Lower leg skin (tissue), 4 donors: Measurements from ENCODE around the gene ADAMTS19. TPM values are rescaled to one million over a fixed set of nuclear protein-coding genes. Genes with fewer than 3 reads are reported as not detected.

Experiments used
- DNase-seq, 2 donors: peaks; one replicate each; pipeline ENCODE4 v3.0.0-alpha.2; 2019; ENCODE audit warnings: low spot score in 2 of 2
- H3K4me3 ChIP-seq: fragments of 200-600 bp; sonication (generic); 2 replicates; pipeline ENCODE4 v1.5.1; 2017; ENCODE audit warnings: mild to moderate bottlenecking, low read depth; ENCODE audit not compliant: poor library complexity, severe bottlenecking
- POLR2A ChIP-seq, 2 donors: fragments of 450-650 bp; IDR thresholded peaks; one replicate each; pipeline ENCODE4 v1.6.1; 2016 to 2017; ENCODE audit warnings: antibody characterized with exemption in 2 of 2, mild to moderate bottlenecking in 1 of 2, moderate library complexity in 1 of 2
- whole genome bisulfite sequencing, 2 donors: methylation state at CpG; one replicate each; pipeline ENCODE4 v1.1.5; 2018; 5-methylcytosine and 5-hydroxymethylcytosine counted together
- intact Hi-C: fragments of 100-400 bp; cut with DNase I; formaldehyde crosslinking; loops from one replicate; pipeline ENCODE4 v1.15.0; 2023; ENCODE audit warnings: low total_unique reads
- total RNA-seq, 4 donors: library from RNA; depleted of rRNA; stranded (reverse); fragments of >200 nt; gene quantifications; one replicate each; pipeline ENCODE4 v1.1.0, GENCODE V29; 2016
- TF ChIP-seq, protein P1 (sequence below), 3 donors: fragments of 450-650 bp; IDR thresholded peaks; one replicate each; pipeline ENCODE4 v1.5.1; 2016; ENCODE audit warnings: antibody characterized with exemption in 3 of 3, mild to moderate bottlenecking in 3 of 3, moderate library complexity in 2 of 3

ADAMTS19 gene, protein sequence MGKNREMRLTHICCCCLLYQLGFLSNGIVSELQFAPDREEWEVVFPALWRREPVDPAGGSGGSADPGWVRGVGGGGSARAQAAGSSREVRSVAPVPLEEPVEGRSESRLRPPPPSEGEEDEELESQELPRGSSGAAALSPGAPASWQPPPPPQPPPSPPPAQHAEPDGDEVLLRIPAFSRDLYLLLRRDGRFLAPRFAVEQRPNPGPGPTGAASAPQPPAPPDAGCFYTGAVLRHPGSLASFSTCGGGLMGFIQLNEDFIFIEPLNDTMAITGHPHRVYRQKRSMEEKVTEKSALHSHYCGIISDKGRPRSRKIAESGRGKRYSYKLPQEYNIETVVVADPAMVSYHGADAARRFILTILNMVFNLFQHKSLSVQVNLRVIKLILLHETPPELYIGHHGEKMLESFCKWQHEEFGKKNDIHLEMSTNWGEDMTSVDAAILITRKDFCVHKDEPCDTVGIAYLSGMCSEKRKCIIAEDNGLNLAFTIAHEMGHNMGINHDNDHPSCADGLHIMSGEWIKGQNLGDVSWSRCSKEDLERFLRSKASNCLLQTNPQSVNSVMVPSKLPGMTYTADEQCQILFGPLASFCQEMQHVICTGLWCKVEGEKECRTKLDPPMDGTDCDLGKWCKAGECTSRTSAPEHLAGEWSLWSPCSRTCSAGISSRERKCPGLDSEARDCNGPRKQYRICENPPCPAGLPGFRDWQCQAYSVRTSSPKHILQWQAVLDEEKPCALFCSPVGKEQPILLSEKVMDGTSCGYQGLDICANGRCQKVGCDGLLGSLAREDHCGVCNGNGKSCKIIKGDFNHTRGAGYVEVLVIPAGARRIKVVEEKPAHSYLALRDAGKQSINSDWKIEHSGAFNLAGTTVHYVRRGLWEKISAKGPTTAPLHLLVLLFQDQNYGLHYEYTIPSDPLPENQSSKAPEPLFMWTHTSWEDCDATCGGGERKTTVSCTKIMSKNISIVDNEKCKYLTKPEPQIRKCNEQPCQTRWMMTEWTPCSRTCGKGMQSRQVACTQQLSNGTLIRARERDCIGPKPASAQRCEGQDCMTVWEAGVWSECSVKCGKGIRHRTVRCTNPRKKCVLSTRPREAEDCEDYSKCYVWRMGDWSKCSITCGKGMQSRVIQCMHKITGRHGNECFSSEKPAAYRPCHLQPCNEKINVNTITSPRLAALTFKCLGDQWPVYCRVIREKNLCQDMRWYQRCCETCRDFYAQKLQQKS
- total RNA-seq, result under 1 TPM in 1 of 4 donors, not detected in 3; 0.13 TPM

DNA sequence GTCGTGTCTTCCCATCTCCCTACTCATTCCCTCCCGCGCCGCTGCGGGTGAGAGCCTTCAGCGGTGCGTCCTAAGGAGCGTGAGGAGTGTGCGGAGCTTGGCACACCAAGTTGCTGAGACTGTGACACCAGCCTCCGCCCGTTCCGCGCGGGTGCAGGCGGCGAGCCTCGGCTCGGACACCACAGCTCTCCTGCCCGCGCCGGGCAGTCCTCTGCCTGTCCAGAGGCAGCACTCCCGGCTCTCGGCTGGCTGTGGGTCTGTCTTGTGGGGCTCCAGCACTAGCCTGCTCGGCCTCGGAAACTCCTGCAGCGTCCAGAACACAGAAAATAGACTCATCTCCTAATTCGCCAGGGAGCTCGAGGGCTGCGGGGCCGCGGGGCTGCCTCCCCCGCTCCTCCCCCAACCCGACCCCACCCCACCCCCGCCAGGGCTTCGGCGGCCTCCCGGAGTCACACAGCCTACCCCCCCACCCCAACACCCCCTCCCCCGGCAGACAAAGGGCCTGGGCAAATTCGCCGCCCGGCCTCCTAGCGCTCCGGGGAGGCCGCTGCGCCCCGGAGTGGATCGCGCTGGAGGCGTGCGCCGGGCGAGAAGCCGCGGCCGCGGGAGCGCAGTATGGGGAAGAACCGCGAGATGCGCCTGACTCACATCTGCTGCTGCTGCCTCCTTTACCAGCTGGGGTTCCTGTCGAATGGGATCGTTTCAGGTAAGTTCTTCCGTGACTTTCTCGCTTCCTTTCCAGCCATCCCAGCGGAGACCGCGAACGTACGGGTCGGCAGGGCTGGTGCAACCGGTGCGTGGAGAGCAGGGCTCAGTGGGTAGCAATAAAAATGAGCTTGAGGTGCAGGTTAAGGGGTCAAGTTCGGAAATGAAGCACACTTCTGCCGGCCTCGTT is at the start of gene ADAMTS19:
Gene ADAMTS19 (plus strand): TSS at position 522 of the 895 bp plus-strand sequence. CDS start 94 bp downstream, at position 616.
- no peak within 1 kb of the TSS for H3K4me3 ChIP-seq
- TF ChIP-seq, protein P1, sequence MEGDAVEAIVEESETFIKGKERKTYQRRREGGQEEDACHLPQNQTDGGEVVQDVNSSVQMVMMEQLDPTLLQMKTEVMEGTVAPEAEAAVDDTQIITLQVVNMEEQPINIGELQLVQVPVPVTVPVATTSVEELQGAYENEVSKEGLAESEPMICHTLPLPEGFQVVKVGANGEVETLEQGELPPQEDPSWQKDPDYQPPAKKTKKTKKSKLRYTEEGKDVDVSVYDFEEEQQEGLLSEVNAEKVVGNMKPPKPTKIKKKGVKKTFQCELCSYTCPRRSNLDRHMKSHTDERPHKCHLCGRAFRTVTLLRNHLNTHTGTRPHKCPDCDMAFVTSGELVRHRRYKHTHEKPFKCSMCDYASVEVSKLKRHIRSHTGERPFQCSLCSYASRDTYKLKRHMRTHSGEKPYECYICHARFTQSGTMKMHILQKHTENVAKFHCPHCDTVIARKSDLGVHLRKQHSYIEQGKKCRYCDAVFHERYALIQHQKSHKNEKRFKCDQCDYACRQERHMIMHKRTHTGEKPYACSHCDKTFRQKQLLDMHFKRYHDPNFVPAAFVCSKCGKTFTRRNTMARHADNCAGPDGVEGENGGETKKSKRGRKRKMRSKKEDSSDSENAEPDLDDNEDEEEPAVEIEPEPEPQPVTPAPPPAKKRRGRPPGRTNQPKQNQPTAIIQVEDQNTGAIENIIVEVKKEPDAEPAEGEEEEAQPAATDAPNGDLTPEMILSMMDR (IDR thresholded peaks at IDR 0.05), result no peak
- TF ChIP-seq POLR2A (IDR thresholded peaks at IDR 0.05), result no peak
- 7 to 10% methylated on average over 31 to 43 of the region's 75 CpGs for WGBS, 2 donors
- no peak for DNase-seq
- intact Hi-C loops, result no loop called here

DNA sequence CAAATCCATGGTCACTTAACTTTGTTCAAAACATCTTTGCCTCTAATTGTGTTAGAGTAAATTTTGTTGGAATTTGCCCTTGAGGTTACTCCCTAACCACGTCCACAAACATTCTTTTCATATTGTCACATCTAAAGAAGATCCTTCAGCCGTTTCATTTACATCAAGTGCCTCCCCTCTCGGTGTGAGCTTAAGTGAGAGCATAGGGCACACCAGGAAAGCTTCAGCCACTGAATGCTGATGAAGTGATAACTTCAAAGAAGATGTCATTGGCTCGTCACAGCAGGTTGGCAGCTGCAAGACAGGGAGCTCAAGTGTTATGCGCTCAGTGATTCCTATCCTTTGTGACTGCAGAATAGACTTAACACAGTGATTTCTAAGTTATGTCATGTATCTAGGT is 49.6 kb upstream of the ADAMTS19 start:
- no peak for DNase-seq
- TF ChIP-seq POLR2A (IDR thresholded peaks at IDR 0.05), result no peak
- TF ChIP-seq, protein P1 (IDR thresholded peaks at IDR 0.05), result no peak
- no peak overlapping the region for H3K4me3 ChIP-seq
- intact Hi-C loops, result no loop called here
- 39 to 46% methylated on average over 5 of the region's 5 CpGs for WGBS, 2 donors

DNA sequence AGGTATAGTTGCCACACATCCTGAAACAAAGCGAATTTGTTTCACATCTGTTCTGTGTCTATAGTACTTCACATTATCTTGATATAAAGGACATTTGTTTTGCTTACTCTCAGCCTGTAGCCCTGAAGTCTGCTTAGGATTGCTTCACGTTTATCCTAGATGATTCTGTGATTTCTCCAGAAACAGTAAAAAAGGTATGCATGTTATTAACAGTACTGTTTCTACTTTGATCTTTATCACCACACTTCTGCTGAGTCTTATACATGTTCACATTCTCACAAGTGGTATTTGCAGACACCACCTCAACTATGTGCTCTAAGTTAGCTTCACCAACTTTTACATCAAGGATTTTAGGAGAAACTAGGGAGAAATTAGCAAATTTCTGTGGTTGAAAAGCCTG is 47.4 kb upstream of the ADAMTS19 start:
- DNase-seq, result no peak
- 55 to 59% methylated on average over 2 of the region's 2 CpGs for WGBS, 2 donors
- TF ChIP-seq POLR2A (IDR thresholded peaks at IDR 0.05), result no peak
- TF ChIP-seq, protein P1 (IDR thresholded peaks at IDR 0.05), result no peak
- no peak overlapping the region for H3K4me3 ChIP-seq
- intact Hi-C loops, result no loop called here

DNA sequence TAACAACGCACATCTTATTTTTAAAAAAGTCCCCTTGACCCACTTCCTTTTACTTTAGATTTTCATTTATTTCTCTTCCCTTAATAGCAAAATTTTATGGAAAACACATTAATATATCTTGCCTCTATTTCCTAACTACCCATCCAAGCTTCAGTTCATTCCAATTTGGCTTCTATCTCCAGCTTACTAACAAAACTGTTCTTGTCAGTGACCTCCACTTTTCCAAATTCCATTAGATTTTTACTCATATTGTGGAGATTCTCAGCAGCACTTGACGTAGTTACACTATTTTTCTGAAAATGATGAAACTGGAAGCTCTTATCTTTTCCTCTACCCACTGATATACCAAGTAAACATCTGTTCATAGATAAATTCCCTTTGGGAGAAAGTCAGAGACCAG is 46.5 kb upstream of the ADAMTS19 start:
- TF ChIP-seq, protein P1 (IDR thresholded peaks at IDR 0.05), result no peak
- no peak for TF ChIP-seq POLR2A (IDR thresholded peaks at IDR 0.05)
- WGBS, 2 donors, result 88 to 95% methylated on average over 2 of the region's 2 CpGs
- intact Hi-C loops, result no loop called here
- DNase-seq, result no peak
- no peak overlapping the region for H3K4me3 ChIP-seq

DNA sequence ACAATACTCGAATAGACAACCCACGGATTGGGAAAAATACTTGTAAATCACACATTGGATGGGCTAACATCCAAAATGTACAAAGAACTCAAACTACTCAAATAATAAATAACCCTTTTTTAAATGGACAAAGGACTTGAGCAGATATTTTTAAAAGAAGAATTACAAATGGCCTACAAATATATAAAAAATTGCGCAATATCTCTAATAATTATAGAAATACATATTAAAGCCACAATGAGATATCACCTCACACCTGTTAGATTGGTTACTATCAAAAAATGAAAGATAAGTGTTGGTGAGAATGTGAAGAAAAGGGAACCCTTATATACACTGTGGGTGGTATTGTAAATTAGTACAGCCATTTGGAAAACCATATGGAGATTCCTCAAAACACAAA is 40.8 kb upstream of the ADAMTS19 start:
- H3K4me3 ChIP-seq, result no peak overlapping the region
- WGBS, 2 donors, result 84 to 87% methylated on average over 3 of the region's 3 CpGs
- no peak for DNase-seq
- intact Hi-C loops, result no loop called here
- TF ChIP-seq, protein P1 (IDR thresholded peaks at IDR 0.05), result no peak
